Neural progenitor cell (in vitro differentiated cells): ENCODE measurements around the gene LZTS2.

ENCODE experiments used
- EZH2 ChIP-seq: fragments of 200-600 bp; sonication (generic); IDR thresholded peaks from 2 replicates; pipeline ENCODE4 v1.6.1; 2017; ENCODE audit warnings: antibody characterized with exemption, mild to moderate bottlenecking, moderate library complexity
- TF ChIP-seq, protein P1 (sequence below): fragments of 200-600 bp; sonication (generic); IDR thresholded peaks from 2 replicates; pipeline ENCODE4 v1.5.1; 2017; ENCODE audit warnings: antibody characterized with exemption, mild to moderate bottlenecking

DNA sequence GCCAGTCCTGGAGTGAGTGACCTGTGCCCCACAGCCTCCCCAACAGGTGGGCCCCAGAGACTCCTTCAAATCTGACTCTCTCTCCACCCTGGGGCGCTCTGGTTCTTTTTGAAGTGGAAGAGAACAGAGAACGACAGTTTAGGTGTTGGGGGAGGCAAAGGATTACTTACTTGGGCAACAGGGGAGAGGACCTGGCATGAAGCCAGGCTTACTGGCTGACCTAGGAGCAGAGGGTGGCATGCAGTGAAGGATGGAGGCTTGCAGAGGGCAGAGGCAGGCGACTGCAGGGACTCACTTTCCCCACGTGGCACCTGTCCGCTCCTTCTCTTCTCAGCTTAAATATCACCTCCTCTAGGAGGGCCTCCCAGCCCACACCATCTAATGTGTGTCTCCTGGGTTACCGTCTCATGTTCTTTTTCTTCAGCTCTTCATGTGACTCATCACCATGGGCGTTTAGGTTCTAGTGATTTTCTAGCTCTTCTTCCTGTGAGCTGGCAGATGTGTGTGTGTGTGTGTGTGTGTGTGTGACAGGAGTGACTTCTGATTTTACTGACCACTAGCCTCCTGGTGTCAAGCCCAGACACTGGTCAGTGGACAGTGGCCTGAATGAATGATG is 15.5 kb downstream of the LZTS2 start:
- TF ChIP-seq, protein P1, sequence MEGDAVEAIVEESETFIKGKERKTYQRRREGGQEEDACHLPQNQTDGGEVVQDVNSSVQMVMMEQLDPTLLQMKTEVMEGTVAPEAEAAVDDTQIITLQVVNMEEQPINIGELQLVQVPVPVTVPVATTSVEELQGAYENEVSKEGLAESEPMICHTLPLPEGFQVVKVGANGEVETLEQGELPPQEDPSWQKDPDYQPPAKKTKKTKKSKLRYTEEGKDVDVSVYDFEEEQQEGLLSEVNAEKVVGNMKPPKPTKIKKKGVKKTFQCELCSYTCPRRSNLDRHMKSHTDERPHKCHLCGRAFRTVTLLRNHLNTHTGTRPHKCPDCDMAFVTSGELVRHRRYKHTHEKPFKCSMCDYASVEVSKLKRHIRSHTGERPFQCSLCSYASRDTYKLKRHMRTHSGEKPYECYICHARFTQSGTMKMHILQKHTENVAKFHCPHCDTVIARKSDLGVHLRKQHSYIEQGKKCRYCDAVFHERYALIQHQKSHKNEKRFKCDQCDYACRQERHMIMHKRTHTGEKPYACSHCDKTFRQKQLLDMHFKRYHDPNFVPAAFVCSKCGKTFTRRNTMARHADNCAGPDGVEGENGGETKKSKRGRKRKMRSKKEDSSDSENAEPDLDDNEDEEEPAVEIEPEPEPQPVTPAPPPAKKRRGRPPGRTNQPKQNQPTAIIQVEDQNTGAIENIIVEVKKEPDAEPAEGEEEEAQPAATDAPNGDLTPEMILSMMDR: no peak
- TF ChIP-seq EZH2: no peak
